ENCODE measurements around the gene WHRN.
A peak's percentile ranks its signal among the peaks of the same experiment; 100 is the strongest.

Gene WHRN

GRCh38 chr9:114446036-114446435 is 59.2 kb downstream of the WHRN start:
- DNase-seq, result no peak

- no peak for DNase-seq
Observed at GRCh38 chr9:114445616-114446015, 59.7 kb downstream of the WHRN start.

- no peak for DNase-seq
Observed at GRCh38 chr9:114442022-114442421, 63.3 kb downstream of the WHRN start.

GRCh38 chr9:114437401-114437893 is 67.8 kb downstream of the WHRN start:
- DNase-seq, result no peak

DNA sequence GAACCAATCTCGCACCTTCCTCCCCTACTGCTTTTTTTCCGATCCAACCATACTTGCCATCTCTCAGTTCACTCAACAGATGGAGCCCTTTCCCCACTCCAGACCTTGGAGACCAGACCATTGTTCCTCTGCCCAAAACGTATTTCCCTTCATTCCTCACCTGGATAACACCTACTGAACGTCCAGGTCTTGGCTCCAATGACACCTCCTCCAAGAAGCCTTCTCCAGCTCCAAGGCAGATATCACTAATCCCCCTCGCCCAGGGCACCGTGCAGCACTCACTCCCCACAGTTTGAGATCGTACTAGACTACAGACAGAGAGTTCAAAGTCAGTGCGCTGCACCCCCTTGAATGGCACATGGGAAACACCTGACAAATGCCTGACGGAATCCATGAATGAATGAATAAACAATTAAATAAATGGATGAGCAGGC is 70.4 kb downstream of the WHRN start:
- peak; percentile 34 for DNase-seq

DNA sequence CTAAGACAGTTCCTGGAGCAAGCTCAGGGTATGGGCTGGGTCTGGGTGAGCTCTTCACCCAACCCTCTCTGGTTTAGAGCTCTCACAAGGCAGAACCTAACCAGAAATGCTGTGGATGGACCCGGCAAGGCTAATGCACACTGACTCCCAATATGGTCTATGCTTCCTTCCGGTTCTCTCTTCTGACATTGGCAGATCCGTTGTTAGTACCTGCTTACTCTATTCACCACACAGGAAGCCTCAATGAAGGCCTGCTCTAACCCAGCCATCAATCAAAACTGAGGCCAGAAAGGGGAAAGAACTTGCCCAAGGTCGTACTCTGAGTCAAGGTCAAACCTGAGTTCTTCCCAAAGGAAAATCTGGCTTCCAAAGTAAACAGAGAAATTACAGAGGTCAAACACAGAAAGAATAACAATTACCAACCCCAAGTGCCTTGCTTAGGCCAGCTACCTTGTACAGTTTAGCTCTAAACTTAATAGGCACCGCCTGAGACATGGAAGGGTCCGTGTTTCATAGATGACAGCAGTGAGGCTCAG is 71.5 kb downstream of the WHRN start:
- no peak for DNase-seq

- no peak for DNase-seq
Observed at GRCh38 chr9:114433086-114433485, 72.2 kb downstream of the WHRN start.

DNA sequence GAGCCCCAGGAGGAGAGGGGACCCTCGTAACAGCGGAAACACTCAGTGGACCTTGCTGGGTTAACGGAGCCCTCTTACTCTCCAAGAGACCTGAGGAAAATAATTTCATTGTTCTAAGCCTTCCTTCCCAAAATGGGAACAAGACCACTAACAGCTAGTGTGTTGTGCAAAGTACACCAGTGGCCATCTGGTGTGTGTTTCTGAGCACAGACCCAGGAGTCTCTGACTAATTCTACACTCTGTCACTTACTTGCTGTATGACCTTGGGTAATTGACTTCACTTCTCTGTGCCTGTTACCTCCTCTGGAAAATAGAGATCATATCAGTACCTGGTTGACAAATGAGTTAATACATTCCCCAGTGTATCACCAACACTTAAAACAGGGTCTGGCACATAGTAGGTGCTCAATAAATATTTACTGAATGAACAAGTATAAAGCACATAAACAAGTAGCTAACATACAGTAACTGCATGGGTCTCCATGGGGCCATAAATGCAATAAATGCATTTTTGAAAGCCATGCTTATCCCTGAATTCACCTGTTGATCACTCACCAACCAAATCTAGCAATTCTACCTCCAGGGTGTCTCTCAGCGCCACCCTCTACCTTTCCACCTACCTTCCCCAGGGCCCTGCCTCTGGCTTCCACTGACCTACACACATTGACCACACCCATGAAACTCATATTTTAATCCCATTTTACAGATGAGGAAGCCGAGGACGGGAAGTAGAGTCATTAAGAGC is 72.8 kb downstream of the WHRN start:
- DNase-seq, result no peak

DNA sequence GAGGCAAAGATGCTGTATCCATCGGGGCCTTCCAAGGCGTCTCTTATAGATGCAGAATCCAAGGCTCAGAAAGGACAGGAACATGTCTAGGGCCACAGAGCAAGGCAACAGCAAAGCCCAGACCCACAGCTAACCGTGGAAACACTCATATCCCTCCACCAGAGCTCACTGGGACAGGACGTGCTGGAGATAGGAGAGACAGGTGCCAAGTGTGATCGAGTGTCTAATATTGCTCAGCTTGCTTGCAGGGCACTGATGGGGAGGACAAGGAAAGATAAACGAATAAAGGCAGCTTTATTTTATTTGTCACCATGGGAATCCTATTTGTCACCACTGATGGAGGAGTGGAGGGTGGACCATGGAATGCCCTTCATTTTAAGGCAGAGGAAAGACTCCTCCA is 73.5 kb downstream of the WHRN start:
- no peak for DNase-seq

- no peak for DNase-seq
Observed at GRCh38 chr9:114431003-114431402, 74.3 kb downstream of the WHRN start.

- no peak for DNase-seq
Observed at GRCh38 chr9:114430457-114430856, 74.8 kb downstream of the WHRN start.

DNA sequence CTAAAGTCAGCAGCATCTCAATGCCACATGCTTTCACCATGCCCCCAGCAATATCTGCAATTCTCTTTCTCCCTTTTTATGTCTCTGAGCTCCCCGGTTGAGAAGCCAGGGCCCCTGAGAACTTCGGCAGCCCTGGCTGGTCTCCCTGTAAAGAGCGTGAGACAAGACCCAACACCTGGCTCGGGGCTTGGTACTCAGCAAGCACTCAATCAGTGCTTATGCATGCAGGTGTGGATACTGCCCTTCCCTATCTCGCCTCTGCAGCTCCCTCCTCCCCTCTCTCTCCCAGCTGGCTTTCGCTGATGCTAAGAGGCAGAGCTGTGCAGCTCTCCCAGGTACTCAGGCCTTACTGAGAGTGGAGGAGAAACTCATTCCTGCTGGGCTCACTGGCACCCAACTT is 75.8 kb downstream of the WHRN start:
- DNase-seq, result no peak

DNA sequence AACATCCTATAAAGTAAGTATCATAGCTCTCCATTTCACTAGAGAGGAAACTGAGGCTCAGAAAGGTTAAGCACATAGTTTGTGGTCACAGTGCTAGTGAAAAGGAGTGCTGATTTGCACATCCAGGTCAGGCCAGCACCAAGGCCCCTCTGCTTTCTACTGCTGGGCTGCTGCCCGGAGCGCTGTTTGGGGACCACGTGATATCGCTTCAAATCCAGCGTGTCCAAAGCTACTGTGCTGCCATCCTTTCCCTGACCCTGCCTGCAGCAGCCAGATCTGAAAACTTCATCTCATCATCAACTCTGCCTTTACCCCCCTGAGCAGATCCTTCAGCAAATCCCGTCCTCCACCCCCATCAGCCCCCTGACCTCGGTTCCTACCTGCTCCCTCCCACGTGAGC is 76.8 kb downstream of the WHRN start:
- no peak for DNase-seq

DNA sequence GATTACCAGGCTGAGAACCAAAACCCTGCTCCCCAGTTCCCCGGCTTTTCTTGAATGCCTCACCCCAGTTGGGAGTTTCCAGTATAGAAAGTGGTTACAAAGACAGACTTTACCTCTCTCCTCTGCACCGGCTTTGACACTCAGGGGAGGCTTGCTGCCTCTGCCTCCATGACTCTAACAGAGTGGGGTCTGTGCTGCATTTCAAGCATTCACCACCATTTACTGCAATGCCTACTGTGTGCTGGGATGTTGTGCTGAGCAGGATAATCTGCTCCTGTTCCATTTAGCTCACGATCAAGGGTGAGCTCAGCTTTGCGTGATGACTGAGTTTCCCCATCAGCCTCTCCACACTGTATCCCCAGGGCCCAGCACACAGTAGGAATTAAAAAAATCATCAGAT is 77.6 kb downstream of the WHRN start:
- DNase-seq, result no peak

DNA sequence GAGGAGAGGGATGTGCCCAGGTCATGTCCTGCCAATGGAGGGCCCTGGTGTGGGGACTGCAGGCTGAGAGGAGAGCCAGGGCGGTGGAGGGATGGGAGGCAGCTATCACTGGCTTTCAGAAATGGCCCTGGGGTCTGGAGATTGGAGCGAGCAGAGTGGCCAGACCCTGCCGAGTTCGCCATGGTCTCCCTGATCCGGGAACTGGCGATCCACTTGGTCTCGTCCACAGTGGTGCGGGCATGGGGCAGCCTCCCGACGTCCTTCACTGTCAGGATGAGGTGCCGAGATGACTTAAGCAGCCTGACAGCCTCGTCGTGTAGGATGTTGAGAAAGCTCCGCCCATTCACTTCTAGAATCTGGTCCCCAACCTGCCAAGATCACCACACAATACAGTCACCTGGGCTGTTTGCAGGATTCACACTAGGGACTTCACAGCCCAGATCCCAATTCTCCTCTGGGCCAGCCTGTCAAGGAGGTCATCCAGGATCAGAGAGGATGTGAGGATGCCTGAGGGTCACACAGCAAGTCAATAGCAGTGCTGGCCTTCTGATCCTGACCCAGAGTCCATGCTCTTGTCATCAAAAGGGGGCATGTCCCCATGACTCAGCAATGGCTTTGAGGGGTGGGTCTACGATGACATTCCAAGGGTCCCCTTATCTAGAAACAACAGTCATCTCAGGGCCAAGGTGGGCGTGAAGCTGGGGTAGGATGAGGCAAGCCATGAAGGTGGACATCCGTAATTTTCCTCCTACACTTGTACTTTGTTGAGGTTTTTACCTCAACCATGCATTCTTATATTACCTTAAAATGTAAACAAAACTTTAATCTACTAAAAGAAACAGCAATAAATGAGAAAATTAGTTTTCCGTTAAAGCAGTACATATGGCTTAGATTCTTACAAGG is 79.0 kb downstream of the WHRN start:
- DNase-seq, result no peak

DNA sequence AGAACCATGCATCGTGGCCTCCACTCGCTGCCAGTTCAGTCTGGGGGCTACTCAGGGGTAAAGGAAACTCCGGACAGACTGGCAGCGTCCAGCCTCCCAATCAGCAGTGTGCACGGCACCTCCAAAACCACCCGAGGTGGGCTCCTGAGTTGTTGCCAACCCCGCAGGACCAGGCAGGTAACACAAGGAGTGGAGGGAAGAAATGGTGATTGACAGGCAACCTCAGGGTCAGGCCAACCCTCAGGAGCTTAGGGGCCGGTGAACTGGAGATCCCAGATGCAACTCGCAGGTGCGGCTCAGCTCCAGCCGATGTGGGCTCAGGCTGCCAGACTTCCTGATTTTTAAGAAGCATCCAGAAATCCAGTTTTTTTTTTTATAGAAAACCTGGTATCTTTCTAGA is 80.1 kb downstream of the WHRN start:
- no peak for DNase-seq

DNA sequence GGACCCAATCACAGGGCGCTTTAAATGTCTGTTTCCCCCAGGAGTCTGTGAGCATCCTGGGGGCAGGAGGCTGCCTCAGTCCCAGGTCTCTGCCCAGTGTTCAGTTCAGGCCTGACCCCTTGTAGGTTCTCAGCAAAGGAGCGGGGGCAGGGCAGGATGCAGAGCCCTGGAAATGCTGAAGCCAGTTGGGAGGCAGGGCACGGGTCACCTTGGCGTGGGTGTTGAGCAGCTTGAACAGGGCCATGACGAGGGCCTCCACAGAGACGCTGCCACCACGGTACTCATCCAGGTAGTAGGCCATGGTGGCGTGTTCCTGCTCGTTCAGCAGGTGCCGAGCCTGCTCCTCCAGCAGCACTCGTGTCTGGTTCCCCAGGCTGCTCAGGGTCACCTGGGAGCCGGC is 81.1 kb downstream of the WHRN start:
- no peak for DNase-seq

- no peak for DNase-seq
Observed at GRCh38 chr9:114423181-114423580, 82.1 kb downstream of the WHRN start.

GRCh38 chr9:114421147-114421546 is 84.1 kb downstream of the WHRN start:
- no peak for DNase-seq

GRCh38 chr9:114419796-114420195 is 85.5 kb downstream of the WHRN start:
- no peak for DNase-seq

DNA sequence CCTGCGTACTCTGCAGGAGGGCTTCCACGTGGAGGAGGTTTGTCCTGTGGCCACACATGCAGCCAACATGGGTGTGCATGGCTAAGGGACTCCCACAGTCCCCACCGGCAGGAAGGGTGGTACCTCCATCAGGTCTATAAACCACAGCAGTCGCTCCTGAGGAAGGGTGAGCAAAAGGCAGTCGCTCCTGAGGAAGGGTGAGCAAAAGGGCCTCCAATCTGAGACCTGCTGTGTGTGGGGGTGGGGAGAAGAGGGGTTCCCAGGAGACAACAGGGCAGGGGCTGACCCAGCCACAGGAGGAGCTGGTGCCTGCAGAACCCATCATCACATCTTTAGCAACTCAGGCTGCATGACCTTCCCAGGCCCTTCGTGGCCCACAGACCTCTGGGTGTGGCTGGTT is 87.2 kb downstream of the WHRN start:
- no peak for DNase-seq

- DNase-seq, result no peak
Observed at GRCh38 chr9:114417511-114417910, 87.8 kb downstream of the WHRN start.

- no peak for DNase-seq
Observed at GRCh38 chr9:114416906-114417305, 88.4 kb downstream of the WHRN start.

DNA sequence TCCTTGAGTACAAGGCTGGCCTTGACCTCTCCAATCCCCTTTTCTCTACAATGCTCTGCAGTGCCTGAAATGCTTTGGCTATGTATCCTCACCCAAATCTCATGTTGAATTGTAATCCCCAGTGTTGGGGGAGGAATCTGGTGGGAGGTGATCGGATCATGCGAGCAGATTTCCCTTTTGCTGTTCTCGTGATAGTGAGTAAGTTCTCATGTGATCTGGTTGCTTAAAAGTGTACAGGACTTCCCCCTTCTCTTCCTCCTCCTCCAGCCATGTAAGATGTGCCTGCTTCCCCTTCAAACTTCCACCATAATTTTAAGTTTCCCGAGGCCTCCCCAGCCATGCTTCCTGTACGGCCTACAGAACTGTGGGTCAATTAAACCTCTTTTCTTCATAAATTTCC is 89.0 kb downstream of the WHRN start:
- DNase-seq, result no peak

All from NCI-H1092 (cell line).